GM23338 (cell line): ENCODE measurements around the gene SREK1IP1. TPM values are rescaled to one million over a fixed set of nuclear protein-coding genes. Genes with fewer than 3 reads are reported as not detected.

Source experiments
- ATAC-seq: fragments of 200-7000 bp; cut with Tn5 transposase; 3 replicates; pipeline ENCODE4 v1.9.1; 2020
- DNase-seq: peaks from one replicate; pipeline ENCODE4 v3.0.0-alpha.2; 2015; ENCODE audit warnings: low spot score
- H2AFZ ChIP-seq: fragments of 200-600 bp; sonication (generic); 2 replicates; pipeline ENCODE4 v1.8.0; 2016; ENCODE audit warnings: antibody characterized with exemption, mild to moderate bottlenecking, moderate library complexity
- H3F3A ChIP-seq: fragments of 200-600 bp; sonication (generic); replicated peaks from 2 replicates; pipeline ENCODE4 v1.8.0; 2017; ENCODE audit warnings: antibody characterized with exemption, mixed run types, low read depth
- H3K27ac ChIP-seq: fragments of 200-600 bp; sonication (generic); 2 replicates; pipeline ENCODE4 v1.6.1; 2016; ENCODE audit warnings: low read depth
- H3K27me3 ChIP-seq: fragments of 200-600 bp; sonication (generic); 2 replicates; pipeline ENCODE4 v1.8.0; 2016; ENCODE audit warnings: mild to moderate bottlenecking, mixed run types, moderate library complexity; ENCODE audit not compliant: insufficient read depth
- H3K36me3 ChIP-seq: fragments of 200-600 bp; sonication (generic); 2 replicates; pipeline ENCODE4 v1.8.0; 2016; ENCODE audit warnings: mild to moderate bottlenecking; ENCODE audit not compliant: insufficient read depth
- H3K4me1 ChIP-seq: fragments of 200-600 bp; sonication (generic); 2 replicates; pipeline ENCODE4 v1.8.0; 2016; ENCODE audit warnings: mild to moderate bottlenecking, moderate library complexity; ENCODE audit not compliant: insufficient read depth
- H3K4me2 ChIP-seq: fragments of 200-600 bp; sonication (generic); 2 replicates; pipeline ENCODE4 v1.7.1; 2017; ENCODE audit warnings: mixed run types
- H3K4me3 ChIP-seq: fragments of 200-600 bp; sonication (generic); 2 replicates; pipeline ENCODE4 v1.6.1; 2016; ENCODE audit warnings: mixed run types
- H3K79me2 ChIP-seq: fragments of 200-600 bp; sonication (generic); replicated peaks from 2 replicates; pipeline ENCODE4 v1.8.0; 2017; ENCODE audit warnings: mild to moderate bottlenecking; ENCODE audit not compliant: insufficient read depth
- H3K9me2 ChIP-seq: fragments of 200-600 bp; sonication (generic); 2 replicates; pipeline ENCODE4 v1.8.0; 2017; ENCODE audit not compliant: insufficient read depth
- H4K20me1 ChIP-seq: fragments of 200-600 bp; sonication (generic); replicated peaks from 2 replicates; pipeline ENCODE4 v1.8.0; 2017; ENCODE audit warnings: mild to moderate bottlenecking; ENCODE audit not compliant: insufficient read depth
- H3K27ac Mint-ChIP-seq: 2 replicates; pipeline ENCODE4 v1.8.0; 2020; ENCODE audit warnings: inconsistent platforms, mild to moderate bottlenecking, moderate library complexity, mixed read lengths
- H3K27me3 Mint-ChIP-seq: 3 replicates; pipeline ENCODE4 v1.8.0; 2022; ENCODE audit warnings: low read depth, mild to moderate bottlenecking, moderate library complexity, mixed read lengths, inconsistent platforms; ENCODE audit not compliant: insufficient read depth, poor library complexity
- H3K36me3 Mint-ChIP-seq: 3 replicates; pipeline ENCODE4 v1.8.0; 2021; ENCODE audit warnings: low read depth, mild to moderate bottlenecking, inconsistent platforms, moderate library complexity, mixed read lengths
- H3K4me1 Mint-ChIP-seq: 3 replicates; pipeline ENCODE4 v1.8.0; 2020; ENCODE audit warnings: mild to moderate bottlenecking, inconsistent platforms, mixed read lengths
- H3K4me3 Mint-ChIP-seq: 3 replicates; pipeline ENCODE4 v1.8.0; 2021; ENCODE audit warnings: moderate library complexity, mild to moderate bottlenecking, inconsistent platforms, mixed read lengths
- H3K9me3 Mint-ChIP-seq: 3 replicates; pipeline ENCODE4 v1.8.0; 2020; ENCODE audit warnings: moderate library complexity, mild to moderate bottlenecking, inconsistent platforms, mixed read lengths
- EZH2 ChIP-seq: fragments of 200-600 bp; sonication (generic); IDR thresholded peaks from one replicate; pipeline ENCODE4 v1.8.0; 2017; ENCODE audit warnings: antibody characterized with exemption, mild to moderate bottlenecking, low read depth; ENCODE audit not compliant: unreplicated experiment
- JUNB ChIP-seq: IDR thresholded peaks from one replicate; pipeline ENCODE4 v1.6.1; 2016; ENCODE audit warnings: antibody characterized with exemption; ENCODE audit not compliant: unreplicated experiment
- NANOG ChIP-seq: IDR thresholded peaks from 2 replicates; pipeline ENCODE4 v1.6.1; 2016; ENCODE audit warnings: antibody characterized with exemption, borderline replicate concordance
- POLR2AphosphoS5 ChIP-seq: IDR thresholded peaks from 2 replicates; pipeline ENCODE4 v1.6.1; 2016; ENCODE audit warnings: antibody characterized with exemption, low read depth
- polyA plus RNA-seq: library from polyadenylated mRNA; unstranded; fragments of >200 nt; fragmentation: Nextera tagmentation; extraction: Ambion mirVana; gene quantifications from 2 replicates; pipeline ENCODE4 v1.2.1, GENCODE V29; 2016
- total RNA-seq: library from RNA; depleted of rRNA; stranded (reverse); fragments of >200 nt; shearing (Covaris generic); gene quantifications from 2 replicates; pipeline ENCODE4 v1.2.3, GENCODE V29; 2014
- TF ChIP-seq, protein P1 (sequence below), 2 experiments: fragments of 200-600 bp in 1 of 2; sonication (generic) in 1 of 2; conservative IDR thresholded peaks; 2 replicates each; pipeline versions ENCODE4 v1.5.1 to v1.6.1; 2016 to 2017; ENCODE audit warnings: antibody characterized with exemption in 2 of 2, low read depth in 2 of 2, mild to moderate bottlenecking in 2 of 2, moderate library complexity in 1 of 2
- TF ChIP-seq, protein P2 (sequence below): fragments of 250-450 bp; sonication (Bioruptor Pico); IDR thresholded peaks from 2 replicates; pipeline ENCODE4 v1.5.0; 2020; ENCODE audit warnings: mild to moderate bottlenecking, moderate library complexity

SREK1IP1 gene
- total and polyA plus RNA-seq, 2 experiments from 2014 or later: 16.7 to 137 TPM

DNA sequence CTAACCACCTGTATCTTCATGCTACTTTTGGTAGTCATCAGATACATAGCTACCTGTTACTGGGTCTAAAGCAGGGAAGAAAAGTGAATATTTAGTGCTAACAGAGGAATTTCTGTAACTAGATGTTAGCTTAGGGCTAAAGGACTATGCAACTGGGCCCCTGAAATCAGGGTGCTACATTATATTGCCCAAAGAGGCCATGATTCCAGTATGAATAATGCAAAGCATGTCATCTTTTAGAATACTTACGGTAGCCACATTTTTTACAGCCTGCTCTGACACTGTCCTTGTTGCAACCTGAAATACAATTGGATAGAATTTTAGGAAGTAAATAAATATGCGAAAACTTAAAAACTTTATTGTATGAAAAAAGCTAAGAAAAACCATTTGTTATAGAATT lies 14.4 kb downstream of the SREK1IP1 start:
- H3K27me3 Mint-ChIP-seq: no peaks in the 10 kb centered on the region
- TF ChIP-seq EZH2 (no peak), JUNB (no peak), NANOG (no peak), POLR2AphosphoS5 (no peak)
- TF ChIP-seq, protein P1, sequence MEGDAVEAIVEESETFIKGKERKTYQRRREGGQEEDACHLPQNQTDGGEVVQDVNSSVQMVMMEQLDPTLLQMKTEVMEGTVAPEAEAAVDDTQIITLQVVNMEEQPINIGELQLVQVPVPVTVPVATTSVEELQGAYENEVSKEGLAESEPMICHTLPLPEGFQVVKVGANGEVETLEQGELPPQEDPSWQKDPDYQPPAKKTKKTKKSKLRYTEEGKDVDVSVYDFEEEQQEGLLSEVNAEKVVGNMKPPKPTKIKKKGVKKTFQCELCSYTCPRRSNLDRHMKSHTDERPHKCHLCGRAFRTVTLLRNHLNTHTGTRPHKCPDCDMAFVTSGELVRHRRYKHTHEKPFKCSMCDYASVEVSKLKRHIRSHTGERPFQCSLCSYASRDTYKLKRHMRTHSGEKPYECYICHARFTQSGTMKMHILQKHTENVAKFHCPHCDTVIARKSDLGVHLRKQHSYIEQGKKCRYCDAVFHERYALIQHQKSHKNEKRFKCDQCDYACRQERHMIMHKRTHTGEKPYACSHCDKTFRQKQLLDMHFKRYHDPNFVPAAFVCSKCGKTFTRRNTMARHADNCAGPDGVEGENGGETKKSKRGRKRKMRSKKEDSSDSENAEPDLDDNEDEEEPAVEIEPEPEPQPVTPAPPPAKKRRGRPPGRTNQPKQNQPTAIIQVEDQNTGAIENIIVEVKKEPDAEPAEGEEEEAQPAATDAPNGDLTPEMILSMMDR (conservative IDR thresholded peaks at IDR 0.05; ENCODE audit: low read depth in 2 of 2): no peak
- TF ChIP-seq, protein P2, sequence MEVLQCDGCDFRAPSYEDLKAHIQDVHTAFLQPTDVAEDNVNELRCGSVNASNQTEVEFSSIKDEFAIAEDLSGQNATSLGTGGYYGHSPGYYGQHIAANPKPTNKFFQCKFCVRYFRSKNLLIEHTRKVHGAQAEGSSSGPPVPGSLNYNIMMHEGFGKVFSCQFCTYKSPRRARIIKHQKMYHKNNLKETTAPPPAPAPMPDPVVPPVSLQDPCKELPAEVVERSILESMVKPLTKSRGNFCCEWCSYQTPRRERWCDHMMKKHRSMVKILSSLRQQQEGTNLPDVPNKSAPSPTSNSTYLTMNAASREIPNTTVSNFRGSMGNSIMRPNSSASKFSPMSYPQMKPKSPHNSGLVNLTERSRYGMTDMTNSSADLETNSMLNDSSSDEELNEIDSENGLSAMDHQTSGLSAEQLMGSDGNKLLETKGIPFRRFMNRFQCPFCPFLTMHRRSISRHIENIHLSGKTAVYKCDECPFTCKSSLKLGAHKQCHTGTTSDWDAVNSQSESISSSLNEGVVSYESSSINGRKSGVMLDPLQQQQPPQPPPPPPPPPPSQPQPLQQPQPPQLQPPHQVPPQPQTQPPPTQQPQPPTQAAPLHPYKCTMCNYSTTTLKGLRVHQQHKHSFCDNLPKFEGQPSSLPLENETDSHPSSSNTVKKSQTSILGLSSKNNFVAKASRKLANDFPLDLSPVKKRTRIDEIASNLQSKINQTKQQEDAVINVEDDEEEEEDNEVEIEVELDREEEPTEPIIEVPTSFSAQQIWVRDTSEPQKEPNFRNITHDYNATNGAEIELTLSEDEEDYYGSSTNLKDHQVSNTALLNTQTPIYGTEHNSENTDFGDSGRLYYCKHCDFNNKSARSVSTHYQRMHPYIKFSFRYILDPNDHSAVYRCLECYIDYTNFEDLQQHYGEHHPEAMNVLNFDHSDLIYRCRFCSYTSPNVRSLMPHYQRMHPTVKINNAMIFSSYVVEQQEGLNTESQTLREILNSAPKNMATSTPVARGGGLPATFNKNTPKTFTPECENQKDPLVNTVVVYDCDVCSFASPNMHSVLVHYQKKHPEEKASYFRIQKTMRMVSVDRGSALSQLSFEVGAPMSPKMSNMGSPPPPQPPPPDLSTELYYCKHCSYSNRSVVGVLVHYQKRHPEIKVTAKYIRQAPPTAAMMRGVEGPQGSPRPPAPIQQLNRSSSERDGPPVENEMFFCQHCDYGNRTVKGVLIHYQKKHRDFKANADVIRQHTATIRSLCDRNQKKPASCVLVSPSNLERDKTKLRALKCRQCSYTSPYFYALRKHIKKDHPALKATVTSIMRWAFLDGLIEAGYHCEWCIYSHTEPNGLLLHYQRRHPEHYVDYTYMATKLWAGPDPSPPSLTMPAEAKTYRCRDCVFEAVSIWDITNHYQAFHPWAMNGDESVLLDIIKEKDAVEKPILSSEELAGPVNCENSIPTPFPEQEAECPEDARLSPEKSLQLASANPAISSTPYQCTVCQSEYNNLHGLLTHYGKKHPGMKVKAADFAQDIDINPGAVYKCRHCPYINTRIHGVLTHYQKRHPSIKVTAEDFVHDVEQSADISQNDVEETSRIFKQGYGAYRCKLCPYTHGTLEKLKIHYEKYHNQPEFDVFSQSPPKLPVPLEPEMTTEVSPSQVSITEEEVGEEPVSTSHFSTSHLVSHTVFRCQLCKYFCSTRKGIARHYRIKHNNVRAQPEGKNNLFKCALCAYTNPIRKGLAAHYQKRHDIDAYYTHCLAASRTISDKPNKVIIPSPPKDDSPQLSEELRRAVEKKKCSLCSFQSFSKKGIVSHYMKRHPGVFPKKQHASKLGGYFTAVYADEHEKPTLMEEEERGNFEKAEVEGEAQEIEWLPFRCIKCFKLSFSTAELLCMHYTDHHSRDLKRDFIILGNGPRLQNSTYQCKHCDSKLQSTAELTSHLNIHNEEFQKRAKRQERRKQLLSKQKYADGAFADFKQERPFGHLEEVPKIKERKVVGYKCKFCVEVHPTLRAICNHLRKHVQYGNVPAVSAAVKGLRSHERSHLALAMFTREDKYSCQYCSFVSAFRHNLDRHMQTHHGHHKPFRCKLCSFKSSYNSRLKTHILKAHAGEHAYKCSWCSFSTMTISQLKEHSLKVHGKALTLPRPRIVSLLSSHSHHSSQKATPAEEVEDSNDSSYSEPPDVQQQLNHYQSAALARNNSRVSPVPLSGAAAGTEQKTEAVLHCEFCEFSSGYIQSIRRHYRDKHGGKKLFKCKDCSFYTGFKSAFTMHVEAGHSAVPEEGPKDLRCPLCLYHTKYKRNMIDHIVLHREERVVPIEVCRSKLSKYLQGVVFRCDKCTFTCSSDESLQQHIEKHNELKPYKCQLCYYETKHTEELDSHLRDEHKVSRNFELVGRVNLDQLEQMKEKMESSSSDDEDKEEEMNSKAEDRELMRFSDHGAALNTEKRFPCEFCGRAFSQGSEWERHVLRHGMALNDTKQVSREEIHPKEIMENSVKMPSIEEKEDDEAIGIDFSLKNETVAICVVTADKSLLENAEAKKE: no peak
- ATAC-seq: no peak
- no peak for DNase-seq
- H3K4me3 ChIP-seq: no peak overlapping the region
- H3K4me1 ChIP-seq: no peaks in the 10 kb centered on the region
- no peaks in the 10 kb centered on the region for H3K9me3 Mint-ChIP-seq
- H3K4me3 Mint-ChIP-seq: no peak overlapping the region
- no peak overlapping the region for H3K27ac ChIP-seq
- H2AFZ ChIP-seq: no peak overlapping the region
- no peak overlapping the region for H3K4me2 ChIP-seq
- no peak overlapping the region for H3K27ac Mint-ChIP-seq
- peaks cover 71% of the 10 kb centered on the region for H3K79me2 ChIP-seq
- no peaks in the 10 kb centered on the region for H3K27me3 ChIP-seq
- no peaks in the 10 kb centered on the region; the same call in 1 of the 3 replicates for H3K4me1 Mint-ChIP-seq
- H4K20me1 ChIP-seq: peaks cover 10% of the 10 kb centered on the region; the same call in 1 of the 2 replicates
- H3K36me3 Mint-ChIP-seq: peaks cover 23% of the 10 kb centered on the region
- H3K9me2 ChIP-seq: no peaks in the 10 kb centered on the region
- no peaks in the 10 kb centered on the region for H3F3A ChIP-seq
- H3K36me3 ChIP-seq: no peaks in the 10 kb centered on the region
